HG03442 (cell line): Measurements from ENCODE around the gene UBE3C.
"Not testable (repeated sequence)": the region's sequence is repeated elsewhere in the genome, so short reads cannot be mapped to it uniquely, and the experiment has no call there.

Experiments
- ATAC-seq: cut with Tn5 transposase; IDR thresholded peaks from one replicate; pipeline ENCODE4 v1.9.1; 2021; ENCODE audit warnings: mild to moderate bottlenecking, moderate library complexity; ENCODE audit not compliant: unreplicated experiment

The UBE3C gene

DNA sequence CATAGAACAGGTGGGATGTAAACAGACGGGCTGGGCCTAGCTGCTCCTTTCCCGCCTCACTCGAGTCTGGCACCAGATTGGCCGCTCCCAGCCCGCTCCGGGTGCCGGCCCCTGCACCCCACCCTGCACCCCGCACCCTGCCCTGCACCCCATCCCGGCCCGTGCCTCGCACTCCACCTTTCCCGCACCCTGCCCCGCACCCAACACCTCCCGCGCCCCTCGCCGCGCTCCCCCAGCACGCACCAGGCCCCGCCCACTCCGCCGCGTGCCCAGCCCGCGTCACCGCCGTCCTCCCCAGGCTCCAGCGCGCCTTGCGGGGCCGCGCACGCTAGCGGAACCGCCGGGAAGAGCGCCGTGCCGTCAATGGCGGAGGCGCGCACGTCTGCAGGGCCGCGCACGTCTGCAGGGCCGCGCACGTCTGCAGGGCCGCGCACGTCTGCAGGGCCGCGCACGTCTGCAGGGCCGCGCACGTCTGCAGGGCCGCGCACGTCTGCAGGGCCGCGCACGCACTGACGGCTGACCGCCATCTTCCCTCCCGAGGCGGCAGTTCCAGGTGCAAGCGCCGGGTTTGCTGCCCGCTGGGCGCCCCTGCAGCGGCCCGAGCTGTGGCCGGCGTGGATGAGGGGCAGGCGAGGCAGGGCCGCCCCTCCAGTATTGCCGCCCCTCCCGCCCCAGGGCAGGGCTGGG, at the start of gene UBE3C:
Gene UBE3C (plus strand): TSS at position 503 of the 687 bp plus-strand sequence. CDS start 347 bp downstream, outside the sequence.
- ATAC-seq, result peak; percentile 78

DNA sequence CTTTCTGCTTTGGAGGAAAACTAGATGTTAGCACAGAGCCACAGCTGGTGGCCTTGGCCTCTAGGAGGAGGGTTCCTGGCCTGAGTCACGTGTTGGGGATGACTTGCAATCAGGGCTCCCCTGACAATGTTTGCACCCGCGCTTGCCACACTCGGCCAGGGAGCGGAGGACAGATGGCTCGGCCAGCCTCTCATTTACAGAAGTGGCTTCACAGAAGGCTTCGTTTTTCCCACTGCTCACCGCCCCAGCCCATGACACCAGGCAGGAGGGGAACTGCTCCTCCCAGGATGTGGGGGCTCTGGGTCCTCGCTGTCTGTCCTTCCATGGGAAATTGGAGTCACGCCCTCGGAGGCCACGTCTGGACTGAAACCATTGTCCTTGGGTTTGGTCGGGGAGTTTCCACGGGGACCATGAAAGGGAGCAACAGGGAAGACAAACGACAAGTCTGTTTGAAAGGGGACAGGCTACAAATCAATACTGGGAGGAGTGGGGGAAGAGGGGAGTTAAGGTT, 49.6 kb upstream of the UBE3C start:
- no peak for ATAC-seq

DNA sequence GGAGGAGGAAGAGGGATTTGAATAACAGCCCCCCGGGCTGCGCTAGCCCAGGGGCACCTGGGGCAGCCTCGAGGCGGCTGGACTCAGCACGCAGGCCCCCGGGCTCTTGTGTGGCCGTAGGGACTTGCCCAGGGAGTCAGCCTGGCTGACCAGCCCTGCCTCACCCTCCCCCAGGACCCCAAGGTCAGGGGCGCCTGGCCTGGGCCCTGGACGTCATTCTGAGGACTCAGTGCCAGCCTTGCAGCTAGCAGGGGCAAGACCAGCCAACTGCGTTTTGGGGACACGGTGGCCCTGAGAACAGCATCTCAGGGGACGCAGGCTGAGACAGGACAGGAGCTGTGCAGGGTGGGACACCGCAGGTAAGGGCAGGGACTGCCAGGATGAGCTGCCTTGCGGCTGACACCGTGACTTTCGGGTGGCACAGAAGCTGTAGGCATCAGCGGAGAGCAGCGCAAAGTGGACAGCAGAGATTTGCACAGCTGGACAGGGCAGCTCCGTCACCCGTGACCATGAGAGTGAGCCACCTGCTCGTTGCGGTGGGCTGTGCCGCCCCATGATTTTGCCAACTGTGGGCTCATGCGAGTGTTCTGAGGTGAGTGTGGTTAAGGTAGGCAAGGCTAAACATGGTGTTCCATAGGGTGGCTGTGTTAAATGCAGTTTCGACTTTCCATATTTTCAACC, 48.1 kb upstream of the UBE3C start:
- ATAC-seq, result no peak

- no peak for ATAC-seq
Measured at GRCh38 chr7:157096286-157097055, 42.3 kb upstream of the UBE3C start.

GRCh38 chr7:157097056-157097329, 41.7 kb upstream of the UBE3C start:
- no peak for ATAC-seq

GRCh38 chr7:157097569-157097968, 41.2 kb upstream of the UBE3C start:
- no peak for ATAC-seq

GRCh38 chr7:157100005-157100404, 38.7 kb upstream of the UBE3C start:
- not testable (repeated sequence) for ATAC-seq

- not testable (repeated sequence) for ATAC-seq
Measured at GRCh38 chr7:157103641-157104040, 35.1 kb upstream of the UBE3C start.

DNA sequence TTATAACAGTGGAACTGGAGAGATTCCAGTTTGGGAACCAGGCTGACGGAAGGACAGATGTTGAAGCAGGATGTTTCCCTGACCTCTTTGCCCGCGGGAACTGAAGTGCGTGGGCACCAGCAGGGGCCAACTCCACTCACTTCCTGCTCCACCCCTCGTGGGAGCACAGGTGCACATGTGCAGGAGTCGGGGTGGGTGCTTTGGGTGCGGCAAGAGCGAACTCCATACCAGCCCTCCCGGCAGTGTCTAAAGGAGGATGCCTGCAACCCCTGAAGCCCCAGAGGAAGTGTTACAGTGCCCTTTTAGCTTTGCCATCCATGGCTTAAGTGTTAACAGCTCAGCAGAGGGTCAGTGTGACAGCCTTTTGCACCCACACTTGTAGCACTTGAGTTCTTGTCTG, 27.4 kb upstream of the UBE3C start:
- no peak for ATAC-seq

GRCh38 chr7:157112706-157113105, 26.0 kb upstream of the UBE3C start:
- no peak for ATAC-seq

- no peak for ATAC-seq
Measured at GRCh38 chr7:157113607-157114006, 25.1 kb upstream of the UBE3C start.

DNA sequence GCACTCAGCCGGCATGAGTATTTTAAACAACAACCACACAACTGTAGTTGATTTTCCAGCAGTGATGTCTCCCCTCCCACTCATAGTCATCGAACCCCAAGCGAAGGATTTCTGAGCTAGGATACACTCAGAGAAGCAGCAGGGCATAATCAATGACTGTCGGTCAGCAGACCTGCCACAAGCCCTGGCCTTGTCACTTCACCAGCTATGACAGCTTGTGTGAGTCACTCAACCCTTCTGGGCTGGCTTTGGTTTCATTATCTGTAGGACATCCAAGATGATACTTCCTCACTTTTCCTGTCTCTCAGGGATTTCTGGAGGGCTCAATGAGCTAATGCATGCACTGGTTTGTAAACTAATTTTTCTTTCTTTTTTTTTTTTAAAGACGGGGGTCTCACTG, 22.0 kb upstream of the UBE3C start:
- ATAC-seq, result no peak

DNA sequence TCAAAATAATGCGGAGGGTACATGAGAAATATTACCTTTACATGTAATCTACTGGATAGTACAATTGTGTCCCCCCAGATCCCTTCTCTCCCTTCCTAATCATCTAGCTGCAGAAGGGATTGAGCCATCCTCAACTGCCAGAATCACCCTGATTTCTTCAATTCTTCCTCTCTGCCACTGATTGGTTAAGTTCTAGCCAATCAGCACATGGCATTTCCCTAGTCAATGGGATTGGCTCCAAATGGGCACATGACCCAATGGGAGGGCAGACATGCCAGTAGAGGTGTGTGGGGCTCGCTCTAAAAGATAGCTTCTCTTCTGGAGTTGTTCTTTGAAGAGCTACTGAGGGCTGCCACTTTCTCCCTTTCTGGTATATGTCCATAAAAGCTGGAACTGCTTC, 20.9 kb upstream of the UBE3C start:
- ATAC-seq, result no peak

GRCh38 chr7:157120181-157120580, 18.5 kb upstream of the UBE3C start:
- ATAC-seq, result no peak

DNA sequence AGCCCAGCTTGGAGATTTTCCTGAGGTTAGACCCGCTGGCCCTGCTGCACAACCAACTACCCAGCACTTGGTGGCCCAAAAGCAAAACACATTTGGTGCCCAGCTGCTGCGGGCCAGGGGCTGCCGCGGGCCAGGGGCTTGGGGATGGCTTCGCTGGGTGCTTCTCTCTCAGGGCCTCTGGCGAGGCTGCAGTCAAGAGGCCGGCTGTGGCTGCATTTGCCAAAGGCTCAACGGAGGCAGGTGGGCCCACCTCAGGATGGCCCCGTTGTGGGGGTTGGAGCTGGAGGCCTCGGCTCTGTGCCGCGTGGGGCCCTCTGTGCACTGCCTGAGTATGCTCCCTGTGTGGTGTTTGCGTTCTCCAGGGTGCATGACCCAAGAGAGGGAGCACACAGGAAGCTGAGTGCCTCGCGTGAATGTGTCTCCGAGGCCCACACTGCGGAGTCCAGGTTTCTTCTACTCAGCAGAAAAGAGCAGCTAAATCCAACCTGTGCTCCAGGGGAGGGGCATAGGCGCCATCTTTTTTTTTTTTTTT, 17.5 kb upstream of the UBE3C start:
- no peak for ATAC-seq

GRCh38 chr7:157122800-157123495, 15.8 kb upstream of the UBE3C start:
- ATAC-seq, result no peak

GRCh38 chr7:157124690-157125089, 14.0 kb upstream of the UBE3C start:
- ATAC-seq, result no peak

GRCh38 chr7:157125376-157126223, 13.1 kb upstream of the UBE3C start:
- no peak for ATAC-seq

DNA sequence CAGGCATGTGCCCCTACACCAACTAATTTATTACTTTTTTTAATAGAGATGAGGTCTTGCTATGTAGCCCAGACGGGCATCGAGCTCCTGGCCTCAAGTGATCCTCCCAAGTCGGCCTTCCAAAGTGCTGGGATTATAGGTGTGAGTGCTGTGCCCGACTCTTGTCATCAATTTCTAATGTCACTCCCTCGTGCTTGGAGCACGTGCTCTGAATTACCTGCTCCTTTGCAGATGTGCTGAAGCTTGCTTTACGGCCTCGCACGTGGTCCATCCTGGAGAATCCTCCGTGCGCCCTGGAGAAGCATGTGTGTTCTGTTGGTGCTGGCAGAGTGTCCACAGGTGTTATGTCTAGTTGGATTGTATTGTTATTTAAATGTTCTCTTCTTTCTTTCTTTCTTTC, 11.8 kb upstream of the UBE3C start:
- ATAC-seq, result no peak

DNA sequence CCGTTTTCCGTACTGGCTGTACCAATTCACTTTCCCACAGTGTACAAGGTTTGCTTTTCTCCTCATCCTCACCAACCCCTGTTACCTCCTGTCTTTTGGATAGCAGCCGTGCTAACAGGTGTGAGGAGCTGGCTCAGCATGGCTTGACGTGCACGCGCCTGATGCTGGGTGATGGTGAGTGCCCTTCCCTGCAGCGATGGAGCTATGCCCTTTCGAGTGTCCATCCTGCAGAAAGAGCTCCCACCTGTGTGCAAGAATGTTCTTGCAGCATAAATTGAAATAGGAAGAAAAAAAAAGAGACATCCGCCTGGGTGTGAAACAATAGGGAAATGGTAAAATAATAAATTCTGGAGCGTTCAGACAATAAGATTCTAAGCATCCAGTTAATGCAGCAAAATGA, 9.5 kb upstream of the UBE3C start:
- no peak for ATAC-seq
